ENCODE measurements around the gene ST7. TPM values are rescaled to one million over a fixed set of nuclear protein-coding genes. Genes with fewer than 3 reads are reported as not detected.
"Not testable (repeated sequence)": the region's sequence is repeated elsewhere in the genome, so short reads cannot be mapped to it uniquely, and the experiment has no call there.

Gene ST7
- total and polyA plus RNA-seq, 4 donors, result 22.4 to 57.2 (median 41.6) TPM

DNA sequence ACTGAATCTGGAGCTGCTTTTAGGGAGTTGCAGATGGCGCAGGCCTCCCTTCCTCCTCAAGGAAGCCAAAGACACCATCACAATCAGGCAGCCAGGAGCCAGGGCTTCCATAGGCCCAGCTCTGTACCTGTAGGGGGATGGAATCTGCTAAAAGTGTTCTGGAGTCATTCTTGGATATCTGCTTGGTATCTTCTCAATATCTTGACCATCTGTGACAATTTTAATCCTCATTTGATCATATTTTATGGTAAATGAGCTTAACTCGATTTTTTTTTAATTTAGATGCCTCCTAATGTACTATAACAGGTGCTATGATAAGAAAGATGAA, 3.1 kb downstream of the ST7 start:
- Histone ChIP-seq H3K4me3 (no peak overlapping the region), H3K27ac (ENCODE audit: low read depth in 1 of 2, low read length in 1 of 2) (peak overlapping the region; percentile 36 to 77), H3K36me3 (ENCODE audit: control insufficient read depth in 4 of 4, insufficient read depth in 4 of 4, low read length in 4 of 4) (peaks cover 0 to 1% (median 0%) of the 10 kb centered on the region in 4 donors), H3K9ac (ENCODE audit: insufficient read depth in 1 of 2, low read length in 2 of 2) (peak overlapping the region in 1 of 2 donors; percentile 51), H3K9me3 (ENCODE audit: control insufficient read depth in 4 of 4, insufficient read depth in 3 of 4, low read length in 3 of 4) (no peaks in the 10 kb centered on the region), H3K4me1 (ENCODE audit: control insufficient read depth in 5 of 5, insufficient read depth in 5 of 5, low read length in 5 of 5) (peaks cover 0 to 31% (median 13%) of the 10 kb centered on the region in 5 donors), H3K27me3 (ENCODE audit: control insufficient read depth in 3 of 3, insufficient read depth in 3 of 3, low read length in 2 of 3) (no peaks in the 10 kb centered on the region)
- DNase-seq, result no peak
- TF ChIP-seq, protein P1, sequence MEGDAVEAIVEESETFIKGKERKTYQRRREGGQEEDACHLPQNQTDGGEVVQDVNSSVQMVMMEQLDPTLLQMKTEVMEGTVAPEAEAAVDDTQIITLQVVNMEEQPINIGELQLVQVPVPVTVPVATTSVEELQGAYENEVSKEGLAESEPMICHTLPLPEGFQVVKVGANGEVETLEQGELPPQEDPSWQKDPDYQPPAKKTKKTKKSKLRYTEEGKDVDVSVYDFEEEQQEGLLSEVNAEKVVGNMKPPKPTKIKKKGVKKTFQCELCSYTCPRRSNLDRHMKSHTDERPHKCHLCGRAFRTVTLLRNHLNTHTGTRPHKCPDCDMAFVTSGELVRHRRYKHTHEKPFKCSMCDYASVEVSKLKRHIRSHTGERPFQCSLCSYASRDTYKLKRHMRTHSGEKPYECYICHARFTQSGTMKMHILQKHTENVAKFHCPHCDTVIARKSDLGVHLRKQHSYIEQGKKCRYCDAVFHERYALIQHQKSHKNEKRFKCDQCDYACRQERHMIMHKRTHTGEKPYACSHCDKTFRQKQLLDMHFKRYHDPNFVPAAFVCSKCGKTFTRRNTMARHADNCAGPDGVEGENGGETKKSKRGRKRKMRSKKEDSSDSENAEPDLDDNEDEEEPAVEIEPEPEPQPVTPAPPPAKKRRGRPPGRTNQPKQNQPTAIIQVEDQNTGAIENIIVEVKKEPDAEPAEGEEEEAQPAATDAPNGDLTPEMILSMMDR (IDR thresholded peaks at IDR 0.05; ENCODE audit: control extremely low read depth, extremely low read depth), result no peak
- 89% methylated on average over 2 of the region's 2 CpGs for WGBS, 2 donors
- ATAC-seq (ENCODE audit: insufficient read depth, low FRiP score), result no peak

DNA sequence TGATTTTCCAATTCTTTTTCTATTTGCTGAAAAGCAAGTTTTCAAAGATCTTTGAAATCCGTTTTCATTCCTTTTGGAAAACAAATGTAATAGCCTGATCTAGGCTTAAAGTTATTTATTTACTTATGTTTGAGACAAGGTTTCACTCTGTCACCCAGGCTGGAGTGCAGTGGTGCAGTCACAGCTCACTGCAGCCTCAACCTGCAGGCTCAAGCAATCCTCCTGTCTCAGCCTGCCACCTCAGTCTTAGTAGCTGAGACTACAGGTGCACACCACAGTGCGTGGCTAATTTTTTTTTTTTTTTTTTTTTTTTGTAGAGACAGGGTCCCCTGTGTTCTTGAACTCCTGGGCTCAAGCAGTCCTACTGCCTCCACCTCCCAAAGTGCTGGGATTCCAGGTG, 4.6 kb downstream of the ST7 start:
- ATAC-seq (ENCODE audit: insufficient read depth, low FRiP score) (no peak), DNase-seq (no peak)
- Histone ChIP-seq H3K36me3 (ENCODE audit: control insufficient read depth in 4 of 4, insufficient read depth in 4 of 4, low read length in 4 of 4) (peaks cover 0 to 1% (median 0%) of the 10 kb centered on the region in 4 donors), H3K4me1 (ENCODE audit: control insufficient read depth in 5 of 5, insufficient read depth in 5 of 5, low read length in 5 of 5) (peaks cover 0 to 21% (median 13%) of the 10 kb centered on the region in 5 donors), H3K4me3 (no peak overlapping the region), H3K9me3 (ENCODE audit: control insufficient read depth in 4 of 4, insufficient read depth in 3 of 4, low read length in 3 of 4) (no peaks in the 10 kb centered on the region), H3K9ac (ENCODE audit: insufficient read depth in 1 of 2, low read length in 2 of 2) (no peak overlapping the region), H3K27me3 (ENCODE audit: control insufficient read depth in 3 of 3, insufficient read depth in 3 of 3, low read length in 2 of 3) (no peaks in the 10 kb centered on the region), H3K27ac (ENCODE audit: low read depth in 1 of 2, low read length in 1 of 2) (no peak overlapping the region)
- WGBS, 2 donors, result 76 to 87% methylated on average over 2 of the region's 2 CpGs
- TF ChIP-seq, protein P1 (IDR thresholded peaks at IDR 0.05; ENCODE audit: control extremely low read depth, extremely low read depth), result no peak

DNA sequence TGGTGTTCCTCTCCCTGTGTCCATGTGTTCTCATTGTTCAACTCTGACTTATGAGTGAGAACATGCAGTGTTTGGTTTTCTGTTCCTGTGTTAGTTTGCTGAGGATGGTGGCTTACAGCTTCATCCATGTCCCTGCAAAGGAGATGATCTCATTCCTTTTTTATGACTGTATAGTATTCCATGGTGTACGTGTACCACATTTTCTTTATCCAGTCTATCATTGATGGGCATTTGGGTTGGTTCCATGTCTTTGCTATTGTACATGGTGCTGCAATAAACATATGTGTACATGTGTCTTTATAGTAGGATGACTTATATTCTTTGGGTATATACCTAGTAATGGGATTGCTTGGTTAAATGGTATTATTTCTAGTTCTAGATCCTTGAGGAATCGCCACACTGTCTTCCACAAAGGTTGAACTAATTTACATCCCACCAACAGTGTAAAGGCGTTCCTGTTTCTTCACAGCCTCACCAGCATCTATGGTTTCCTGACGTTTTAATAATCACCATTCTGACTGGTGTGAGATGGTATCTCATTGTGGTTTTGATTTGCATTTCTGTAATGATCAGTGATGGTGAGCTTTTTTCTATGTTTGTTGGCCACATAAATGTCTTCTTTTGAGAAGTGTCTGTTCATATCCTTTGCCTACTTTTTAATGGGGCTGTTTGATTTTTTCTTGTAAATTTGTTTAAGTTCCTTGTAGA, 8.8 kb downstream of the ST7 start:
- DNase-seq; H3K9me3 ChIP-seq (ENCODE audit: control insufficient read depth in 4 of 4, insufficient read depth in 3 of 4, low read length in 3 of 4); H3K36me3 ChIP-seq (ENCODE audit: control insufficient read depth in 4 of 4, insufficient read depth in 4 of 4, low read length in 4 of 4); H3K9ac ChIP-seq (ENCODE audit: insufficient read depth in 1 of 2, low read length in 2 of 2); H3K27ac ChIP-seq (ENCODE audit: low read depth in 1 of 2, low read length in 1 of 2); H3K4me3 ChIP-seq; H3K27me3 ChIP-seq (ENCODE audit: control insufficient read depth in 3 of 3, insufficient read depth in 3 of 3, low read length in 2 of 3); ATAC-seq (ENCODE audit: insufficient read depth, low FRiP score); H3K4me1 ChIP-seq (ENCODE audit: control insufficient read depth in 5 of 5, insufficient read depth in 5 of 5, low read length in 5 of 5): not testable (repeated sequence)
- 69 to 85% methylated on average over 4 of the region's 4 CpGs for WGBS, 2 donors

DNA sequence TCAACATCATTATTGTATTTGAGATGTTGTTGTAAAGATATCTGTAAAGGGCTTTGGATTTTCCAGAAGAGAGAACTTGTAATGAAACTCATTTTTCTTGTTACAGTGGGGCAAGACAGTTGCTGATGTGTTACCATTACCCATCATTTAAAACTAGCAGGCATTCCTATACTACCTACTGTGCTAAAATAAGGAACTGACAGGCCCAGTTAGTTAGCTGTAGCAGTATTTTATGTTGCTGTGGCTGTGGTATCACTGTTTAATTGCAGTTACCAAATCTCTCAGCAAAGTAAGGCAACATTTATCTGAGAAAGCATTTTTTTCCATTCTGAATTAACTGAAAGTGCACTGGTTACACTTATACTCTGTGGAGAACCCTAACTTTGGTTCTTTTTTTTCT, 9.9 kb downstream of the ST7 start:
- H3K4me3 ChIP-seq, result no peak overlapping the region
- no peaks in the 10 kb centered on the region for H3K9me3 ChIP-seq (ENCODE audit: control insufficient read depth in 4 of 4, insufficient read depth in 3 of 4, low read length in 3 of 4)
- DNase-seq (no peak), ATAC-seq (ENCODE audit: insufficient read depth, low FRiP score) (no peak)
- peaks cover 0 to 6% (median 0%) of the 10 kb centered on the region in 5 donors for H3K4me1 ChIP-seq (ENCODE audit: control insufficient read depth in 5 of 5, insufficient read depth in 5 of 5, low read length in 5 of 5)
- peaks cover 0 to 1% (median 0%) of the 10 kb centered on the region in 4 donors for H3K36me3 ChIP-seq (ENCODE audit: control insufficient read depth in 4 of 4, insufficient read depth in 4 of 4, low read length in 4 of 4)
- H3K27ac ChIP-seq (ENCODE audit: low read depth in 1 of 2, low read length in 1 of 2), result no peak overlapping the region
- H3K27me3 ChIP-seq (ENCODE audit: control insufficient read depth in 3 of 3, insufficient read depth in 3 of 3, low read length in 2 of 3), result no peaks in the 10 kb centered on the region
- TF ChIP-seq, protein P1 (IDR thresholded peaks at IDR 0.05; ENCODE audit: control extremely low read depth, extremely low read depth), result no peak
- H3K9ac ChIP-seq (ENCODE audit: insufficient read depth in 1 of 2, low read length in 2 of 2), result no peak overlapping the region
